22Rv1 (cell line): ENCODE data around the gene FAM168A.
A peak's percentile ranks its signal among the peaks of the same experiment; 100 is the strongest.

ENCODE experiments used
- H3K27ac ChIP-seq: fragments of 450-650 bp; 2 replicates; pipeline ENCODE4 v1.5.1; 2017
- CTCF ChIP-seq: fragments of 450-650 bp; IDR thresholded peaks from 2 replicates; pipeline ENCODE4 v1.5.1; 2017; ENCODE audit warnings: mild to moderate bottlenecking
- ZFX ChIP-seq: fragments of 450-650 bp; IDR thresholded peaks from 2 replicates; pipeline ENCODE4 v1.6.1; 2017; ENCODE audit warnings: antibody characterized with exemption, borderline replicate concordance

FAM168A gene

GRCh38 chr11:73538381-73538872 is 59.5 kb downstream of the FAM168A start:
- no peak for TF ChIP-seq CTCF
- no peak for TF ChIP-seq ZFX
- no peak overlapping the region for H3K27ac ChIP-seq

- no peak overlapping the region for H3K27ac ChIP-seq
Measured at GRCh38 chr11:73537969-73538368, 59.9 kb downstream of the FAM168A start.

GRCh38 chr11:73536961-73537360 is 61.0 kb downstream of the FAM168A start:
- no peak for TF ChIP-seq CTCF
- no peak for TF ChIP-seq ZFX
- H3K27ac ChIP-seq, result no peak overlapping the region

More at GRCh38 chr11:73537969-73538368, 59.9 kb downstream of the FAM168A start:
- no peak for TF ChIP-seq CTCF
- TF ChIP-seq ZFX, result no peak

GRCh38 chr11:73532310-73532709 is 65.6 kb downstream of the FAM168A start:
- H3K27ac ChIP-seq, result peak overlapping the region; percentile 64
- TF ChIP-seq CTCF (no peak), ZFX (no peak)

GRCh38 chr11:73531386-73531785 is 66.5 kb downstream of the FAM168A start:
- peak overlapping the region; percentile 64 for H3K27ac ChIP-seq
- no peak for TF ChIP-seq CTCF
- TF ChIP-seq ZFX, result no peak

- TF ChIP-seq CTCF (peak; percentile 28), ZFX (no peak)
- no peak overlapping the region for H3K27ac ChIP-seq
Measured at GRCh38 chr11:73530109-73530508, 67.8 kb downstream of the FAM168A start.

GRCh38 chr11:73529204-73529530 is 68.7 kb downstream of the FAM168A start:
- no peak overlapping the region for H3K27ac ChIP-seq
- no peak for TF ChIP-seq ZFX
- no peak for TF ChIP-seq CTCF
